ENCODE results near the gene LRBA.

LRBA gene

GRCh38 chr4:150641612-150642011 is 373.5 kb downstream of the LRBA start:
- DNase-seq = no peak

- DNase-seq = no peak
Measured at GRCh38 chr4:150632639-150633038, 382.4 kb downstream of the LRBA start.

GRCh38 chr4:150628073-150628472 is 387.0 kb downstream of the LRBA start:
- no peak for DNase-seq

- DNase-seq = no peak
Measured at GRCh38 chr4:150625033-150625432, 390.1 kb downstream of the LRBA start.

- DNase-seq = no peak
Measured at GRCh38 chr4:150624055-150624454, 391.0 kb downstream of the LRBA start.

- no peak for DNase-seq
Measured at GRCh38 chr4:150619042-150619441, 396.0 kb downstream of the LRBA start.

DNA sequence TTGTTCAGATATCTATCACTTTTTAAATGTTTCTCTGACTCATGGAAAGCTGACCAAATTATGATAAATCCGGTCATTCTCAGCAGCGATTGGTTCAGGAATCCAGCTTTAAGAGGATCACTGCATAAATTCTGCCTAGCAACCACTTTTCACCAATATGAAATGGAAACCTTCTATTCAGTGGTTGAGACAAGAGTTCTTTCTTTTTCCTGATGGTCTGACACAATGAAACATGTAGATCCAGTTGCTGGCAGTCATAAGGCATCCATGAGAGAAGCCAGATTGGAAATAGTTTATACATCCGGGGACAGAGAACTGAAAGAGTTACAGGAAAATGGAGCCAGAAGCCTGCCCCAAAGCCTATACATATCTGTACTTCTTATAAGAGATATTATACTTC is 406.0 kb downstream of the LRBA start:
- no peak for DNase-seq

GRCh38 chr4:150600812-150601445 is 414.2 kb downstream of the LRBA start:
- no peak for DNase-seq

DNA sequence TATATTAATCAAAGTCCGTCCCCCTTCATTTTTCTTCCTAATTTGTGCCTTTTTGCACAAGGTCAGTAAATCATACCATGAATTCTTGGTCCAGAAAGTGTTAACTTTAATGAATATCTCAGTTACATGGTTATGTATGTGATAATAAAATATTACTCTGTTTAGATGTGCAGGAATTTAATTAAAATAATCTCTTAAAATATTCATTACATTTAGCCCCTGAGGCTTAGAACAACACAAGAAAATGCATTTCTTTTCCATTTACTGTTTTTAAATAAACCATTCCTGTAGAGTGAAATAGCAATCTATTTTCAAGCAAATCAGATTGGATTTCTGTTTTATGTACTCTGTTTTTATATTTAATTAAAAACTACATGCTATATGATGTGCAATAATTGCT is 415.5 kb downstream of the LRBA start:
- DNase-seq = no peak

DNA sequence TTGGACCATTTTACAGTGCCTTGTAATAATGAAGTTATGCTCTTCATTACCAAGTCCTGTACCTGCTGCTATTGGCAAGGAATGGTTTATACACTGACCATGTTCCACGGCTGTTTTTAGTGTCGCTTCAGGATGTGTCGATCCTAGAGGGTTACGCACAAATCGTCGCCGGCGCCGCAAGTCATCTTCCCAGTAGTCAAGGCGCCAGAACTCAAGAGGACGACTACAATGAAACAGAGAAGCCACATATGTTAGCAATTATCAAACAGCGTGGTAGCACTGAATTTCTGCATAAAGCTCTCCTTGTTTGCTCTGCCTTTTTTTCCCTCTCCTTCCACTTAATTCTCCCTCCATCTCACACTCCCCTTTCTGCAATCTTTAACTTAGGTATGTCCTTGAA is 416.2 kb downstream of the LRBA start:
- no peak for DNase-seq

- DNase-seq = no peak
Measured at GRCh38 chr4:150593996-150594395, 421.1 kb downstream of the LRBA start.

GRCh38 chr4:150591904-150592303 is 423.2 kb downstream of the LRBA start:
- no peak for DNase-seq

DNA sequence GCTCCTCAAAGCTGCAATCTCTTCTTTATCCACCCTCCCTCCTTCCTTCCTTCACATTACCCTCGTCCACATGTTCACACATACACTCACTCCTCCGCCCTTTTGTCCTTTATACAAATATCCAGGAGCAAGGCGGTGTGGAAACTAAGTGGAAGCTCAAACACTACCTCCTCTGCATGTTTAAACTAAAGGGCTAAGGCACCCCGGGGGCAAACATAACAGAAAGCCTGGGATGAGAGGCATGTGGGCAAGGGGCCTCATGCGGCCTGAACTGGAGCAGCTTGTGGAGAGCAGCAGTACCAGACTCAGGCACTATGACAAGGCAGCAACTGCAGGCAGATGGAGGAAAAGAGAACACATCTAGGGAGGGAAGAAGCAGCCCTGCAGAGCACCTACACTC is 423.7 kb downstream of the LRBA start:
- DNase-seq = no peak

- no peak for DNase-seq
Measured at GRCh38 chr4:150590631-150591030, 424.5 kb downstream of the LRBA start.

DNA sequence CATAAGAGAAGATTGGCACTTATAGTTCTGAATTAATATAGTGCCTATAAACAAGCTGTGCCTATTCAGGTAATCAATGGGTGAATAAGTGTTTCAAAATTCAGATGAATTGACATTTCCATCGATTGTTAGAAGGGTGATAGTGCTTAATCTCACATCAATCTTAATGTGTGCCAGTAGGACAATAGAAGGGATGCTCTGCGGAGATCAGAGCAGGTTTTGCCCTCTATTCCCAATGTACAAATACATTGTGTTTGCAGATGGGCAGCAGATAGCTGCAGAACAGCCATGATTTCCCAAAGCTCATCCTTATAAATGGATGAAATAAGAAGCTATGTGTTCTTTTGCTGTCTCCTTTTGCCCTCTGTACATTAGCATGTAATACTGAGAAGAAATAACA is 425.9 kb downstream of the LRBA start:
- DNase-seq = no peak

- no peak for DNase-seq
Measured at GRCh38 chr4:150588316-150588715, 426.8 kb downstream of the LRBA start.

DNA sequence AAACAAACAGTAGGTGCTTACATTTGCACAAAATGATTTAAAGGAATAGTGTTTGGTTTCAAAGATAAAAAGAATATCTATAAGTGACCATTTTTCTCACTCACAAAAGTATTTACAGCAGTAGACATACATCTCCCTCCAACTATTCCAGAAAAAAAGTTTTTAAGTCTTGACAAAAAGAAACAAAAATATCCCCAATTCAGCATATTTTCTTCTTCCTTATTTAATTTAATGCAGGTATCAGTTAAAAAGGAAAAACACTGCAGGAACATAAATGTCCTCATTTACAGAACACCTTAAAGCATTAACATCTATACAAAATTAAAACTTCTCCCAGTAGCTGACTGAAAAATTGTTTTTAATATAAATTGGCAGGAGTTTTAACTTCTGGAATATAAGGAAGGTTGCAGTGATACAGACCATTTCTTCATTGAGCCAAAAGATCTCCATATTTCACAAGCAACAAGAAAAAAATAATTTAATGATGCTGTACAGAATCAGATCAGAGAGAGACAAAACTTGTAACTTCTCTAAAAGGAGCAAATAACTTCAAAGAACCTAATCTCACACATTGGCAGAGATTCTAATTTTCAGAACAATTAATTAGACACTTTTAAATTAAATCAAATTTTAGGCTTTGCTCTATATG is 428.8 kb downstream of the LRBA start:
- DNase-seq = no peak

DNA sequence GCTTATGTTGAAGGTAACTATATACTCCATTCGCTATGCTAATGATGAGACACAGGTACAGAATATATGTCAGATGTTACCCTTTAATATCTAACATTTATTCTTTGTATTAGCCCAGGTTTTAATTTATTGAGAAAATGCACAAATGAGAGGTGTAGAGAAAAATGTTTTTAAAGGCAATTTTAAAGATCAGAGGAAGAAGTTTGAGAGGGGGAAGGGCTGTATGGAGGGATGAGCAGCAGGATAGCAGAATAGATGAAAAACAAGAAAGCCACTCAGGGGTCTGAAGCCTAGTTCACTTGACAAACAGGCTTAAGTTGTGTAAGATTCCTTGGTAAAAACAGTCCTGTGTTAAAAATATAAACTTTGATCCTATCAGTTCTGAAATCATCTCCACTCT is 429.5 kb downstream of the LRBA start:
- no peak for DNase-seq

GRCh38 chr4:150584111-150584915 is 430.8 kb downstream of the LRBA start:
- DNase-seq = no peak

DNA sequence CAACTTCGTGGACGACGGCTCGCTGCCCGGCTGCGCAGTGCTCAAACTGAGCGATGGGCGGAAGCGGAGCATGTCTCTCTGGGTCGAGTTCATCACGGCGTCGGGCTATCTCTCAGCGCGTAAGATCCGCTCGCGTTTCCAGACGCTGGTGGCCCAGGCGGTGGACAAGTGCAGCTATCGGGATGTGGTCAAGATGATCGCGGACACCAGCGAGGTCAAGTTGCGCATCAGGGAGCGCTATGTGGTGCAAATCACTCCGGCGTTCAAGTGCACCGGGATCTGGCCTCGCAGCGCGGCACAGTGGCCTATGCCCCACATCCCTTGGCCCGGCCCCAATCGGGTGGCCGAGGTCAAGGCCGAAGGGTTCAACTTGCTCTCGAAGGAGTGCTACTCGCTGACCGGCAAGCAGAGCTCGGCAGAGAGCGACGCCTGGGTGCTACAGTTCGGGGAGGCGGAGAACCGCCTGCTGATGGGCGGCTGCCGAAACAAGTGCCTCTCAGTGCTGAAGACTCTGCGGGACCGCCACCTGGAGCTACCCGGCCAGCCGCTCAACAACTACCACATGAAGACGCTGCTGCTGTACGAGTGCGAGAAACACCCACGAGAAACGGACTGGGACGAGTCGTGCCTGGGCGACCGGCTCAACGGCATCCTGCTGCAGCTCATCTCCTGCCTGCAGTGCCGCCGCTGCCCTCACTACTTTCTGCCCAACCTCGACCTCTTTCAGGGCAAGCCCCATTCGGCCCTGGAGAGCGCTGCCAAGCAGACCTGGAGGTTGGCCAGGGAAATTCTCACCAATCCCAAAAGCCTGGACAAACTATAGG is 431.6 kb downstream of the LRBA start:
- no peak for DNase-seq

GRCh38 chr4:150582873-150583286 is 432.2 kb downstream of the LRBA start:
- no peak for DNase-seq

DNA sequence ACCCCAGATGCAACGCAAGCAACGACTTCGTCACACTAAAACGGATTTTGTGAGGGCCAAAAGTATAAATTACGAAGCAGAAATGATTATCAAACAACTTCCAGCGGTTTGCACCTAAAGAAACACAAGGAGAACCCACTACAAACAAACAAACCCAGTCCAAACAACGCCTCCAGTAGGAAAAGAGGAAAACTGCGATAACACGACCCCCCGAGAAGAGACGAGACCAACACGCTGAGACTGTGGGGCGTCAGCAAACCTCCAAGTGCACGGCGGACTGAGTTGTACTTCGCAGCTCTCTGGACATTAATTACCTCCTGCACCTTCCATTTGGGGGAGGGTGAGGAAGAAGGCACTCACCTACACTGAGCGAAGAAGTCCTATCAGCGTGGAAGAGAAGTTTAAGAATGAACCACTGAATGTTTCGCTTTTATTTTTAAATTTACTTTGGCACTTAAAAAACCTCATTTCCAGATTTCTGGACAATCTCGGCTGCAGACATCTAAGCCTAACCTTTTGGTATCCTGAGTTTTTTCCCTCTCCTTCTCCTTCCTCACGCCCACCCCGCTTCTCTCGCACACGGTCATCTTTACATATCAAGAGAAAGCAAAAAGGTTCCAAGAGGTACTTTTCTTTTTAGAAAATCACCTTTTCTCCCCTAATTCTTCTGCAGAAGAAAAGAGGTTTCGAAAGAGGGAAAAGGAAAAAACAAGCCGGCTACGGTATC is 432.8 kb downstream of the LRBA start, which contains the start of gene MAB21L2:
TSS of gene MAB21L2 (plus strand) at position 6 of the 727 bp plus-strand sequence. CDS start 879 bp downstream, outside the sequence.
- no peak for DNase-seq

Measured in stimulated activated CD8-positive, alpha-beta memory T cell treated with anti-CD3 and anti-CD28 coated beads, Interleukin-4, amount 100 ng/mL, for 48 hours (primary cell).